Gastrocnemius medialis (tissue), 4 donors: ENCODE measurements around the gene TTN. TPM values are rescaled to one million over a fixed set of nuclear protein-coding genes. Genes with fewer than 3 reads are reported as not detected.

ENCODE experiments used
- ATAC-seq, 2 donors: fragments of 150-250 bp; one replicate each; pipeline ENCODE4 v1.9.1; 2016
- DNase-seq, 2 donors: peaks; one replicate each; pipeline ENCODE4 v3.0.0-alpha.2; 2019
- H3K27ac ChIP-seq, 4 donors: fragments of 200-600 bp; sonication (generic); 1 replicate in 1 of 4; 2 replicates in 3 of 4; pipeline ENCODE4 v1.5.1; 2016 to 2018; ENCODE audit warnings: mild to moderate bottlenecking in 2 of 4, moderate library complexity in 1 of 4
- H3K27me3 ChIP-seq, 3 donors: fragments of 200-600 bp; sonication (generic) in 2 of 3; 1 replicate in 1 of 3; 2 replicates in 2 of 3; pipeline versions ENCODE4 v1.5.1 to v1.6.0; 2016 to 2019; ENCODE audit warnings: mild to moderate bottlenecking in 1 of 3, moderate library complexity in 1 of 3
- H3K36me3 ChIP-seq, 2 donors: fragments of 200-600 bp; sonication (generic) in 1 of 2; one replicate each; pipeline ENCODE4 v1.5.1; 2017 to 2018
- H3K4me1 ChIP-seq, 2 donors: fragments of 200-600 bp; sonication (generic) in 1 of 2; one replicate each; pipeline ENCODE4 v1.5.1; 2016 to 2017; ENCODE audit warnings: mild to moderate bottlenecking in 2 of 2
- H3K4me3 ChIP-seq, 4 donors: fragments of 200-600 bp; sonication (generic) in 3 of 4; 1 replicate in 1 of 4; 2 replicates in 3 of 4; pipeline ENCODE4 v1.5.1; 2016 to 2019; ENCODE audit warnings: mild to moderate bottlenecking in 2 of 4
- H3K9me3 ChIP-seq, 3 donors: fragments of 200-600 bp; sonication (generic) in 2 of 3; 1 replicate in 1 of 3; 2 replicates in 2 of 3; pipeline ENCODE4 v1.5.1; 2016 to 2019
- CTCF ChIP-seq, 5 experiments: fragments of 450-650 bp in 3 of 5; fragments of 200-600 bp in 2 of 5; sonication (generic) in 2 of 5; IDR thresholded peaks in 4 of 5; conservative IDR thresholded peaks in 1 of 5; 1 replicate in 4 of 5; 2 replicates in 1 of 5; pipeline ENCODE4 v1.5.1; 2016 to 2019; ENCODE audit warnings: antibody characterized with exemption in 5 of 5, mild to moderate bottlenecking in 3 of 5, moderate library complexity in 3 of 5
- POLR2A ChIP-seq, 2 donors: fragments of 450-650 bp; IDR thresholded peaks; one replicate each; pipeline ENCODE4 v1.6.1; 2017; ENCODE audit warnings: antibody characterized with exemption in 2 of 2, mild to moderate bottlenecking in 2 of 2, moderate library complexity in 2 of 2
- in situ Hi-C, 4 donors: fragments of 200-750 bp; cut with MboI; loops; one replicate each; pipeline versions ENCODE4 v1.15.0 to v1.8.0; 2017; ENCODE audit warnings: low sequenced_read_pairs in 4 of 4
- intact Hi-C: fragments of 100-400 bp; cut with DNase I; formaldehyde crosslinking; loops from one replicate; pipeline ENCODE4 v1.15.1; 2023; ENCODE audit warnings: low total_unique reads
- total RNA-seq, 4 donors: library from RNA; depleted of rRNA; stranded (reverse); fragments of >200 nt; gene quantifications; one replicate each; pipeline versions ENCODE4 v1.1.0 to v1.2.3, GENCODE V29; 2016

The TTN gene
- total RNA-seq, 4 donors from 2014 or later: 4,552 to 9,701 (median 7,268) TPM

- no peak for TF ChIP-seq CTCF (IDR thresholded peaks at IDR 0.05 in 4 of 5, conservative IDR thresholded peaks at IDR 0.05 in 1 of 5)
- no peak for TF ChIP-seq POLR2A (IDR thresholded peaks at IDR 0.05)
- H3K4me3 ChIP-seq: no peak overlapping the region
- DNase-seq: no peak
- H3K4me1 ChIP-seq: peaks cover 35 to 38% of the 10 kb centered on the region in 2 donors
- H3K27ac ChIP-seq: peak overlapping the region; percentile 62 to 84 (median 78)
- intact Hi-C loops: no loop called here
- H3K9me3 ChIP-seq: no peaks in the 10 kb centered on the region
- in situ Hi-C loops: no loop called here
- no peaks in the 10 kb centered on the region for H3K27me3 ChIP-seq
- ATAC-seq: peak in 1 of 2 donors; percentile 43
- H3K36me3 ChIP-seq: no peaks in the 10 kb centered on the region
Observed at GRCh38 chr2:178845566-178846457, 38.6 kb upstream of the TTN start.

GRCh38 chr2:178844701-178845100 is 37.5 kb upstream of the TTN start:
- peaks cover 33 to 35% of the 10 kb centered on the region in 2 donors for H3K4me1 ChIP-seq
- no peaks in the 10 kb centered on the region for H3K9me3 ChIP-seq
- peak overlapping the region in 3 of 4 donors; percentile 1 to 22 (median 14) for H3K4me3 ChIP-seq
- H3K27ac ChIP-seq: peak overlapping the region; percentile 62 to 84 (median 78)
- no peak for TF ChIP-seq CTCF (IDR thresholded peaks at IDR 0.05 in 4 of 5, conservative IDR thresholded peaks at IDR 0.05 in 1 of 5)
- no peak for TF ChIP-seq POLR2A (IDR thresholded peaks at IDR 0.05)
- H3K27me3 ChIP-seq: no peaks in the 10 kb centered on the region
- ATAC-seq: peak; percentile 75 to 87
- DNase-seq: no peak
- no peaks in the 10 kb centered on the region for H3K36me3 ChIP-seq
- intact Hi-C loops (no loop called here), in situ Hi-C loops (no loop called here)

- Histone ChIP-seq H3K27ac (peak overlapping the region; percentile 62 to 84 (median 78)), H3K4me1 (peaks cover 33 to 35% of the 10 kb centered on the region in 2 donors), H3K4me3 (peak overlapping the region in 2 of 4 donors; percentile 1 to 14), H3K9me3 (no peaks in the 10 kb centered on the region), H3K36me3 (no peaks in the 10 kb centered on the region), H3K27me3 (no peaks in the 10 kb centered on the region)
- TF ChIP-seq CTCF (IDR thresholded peaks at IDR 0.05 in 4 of 5, conservative IDR thresholded peaks at IDR 0.05 in 1 of 5) (no peak), POLR2A (IDR thresholded peaks at IDR 0.05) (no peak)
- intact Hi-C loops (no loop called here), in situ Hi-C loops (no loop called here)
- ATAC-seq: peak; percentile 64 to 87
- DNase-seq: no peak
Observed at GRCh38 chr2:178844269-178844668, 37.0 kb upstream of the TTN start.

GRCh38 chr2:178843697-178844096 is 36.5 kb upstream of the TTN start:
- intact Hi-C loops: no loop called here
- DNase-seq (no peak), ATAC-seq (no peak)
- no peak for TF ChIP-seq POLR2A (IDR thresholded peaks at IDR 0.05)
- TF ChIP-seq CTCF (IDR thresholded peaks at IDR 0.05 in 4 of 5, conservative IDR thresholded peaks at IDR 0.05 in 1 of 5): no peak
- in situ Hi-C loops: no loop called here
- peak overlapping the region; percentile 62 to 84 (median 78) for H3K27ac ChIP-seq
- H3K4me1 ChIP-seq: peaks cover 33 to 35% of the 10 kb centered on the region in 2 donors
- no peak overlapping the region for H3K4me3 ChIP-seq
- no peaks in the 10 kb centered on the region for H3K9me3 ChIP-seq
- no peaks in the 10 kb centered on the region for H3K27me3 ChIP-seq
- H3K36me3 ChIP-seq: no peaks in the 10 kb centered on the region
